IPS-NIHi7 (cell line): ENCODE measurements around the gene DPYSL4.
"Not testable (repeated sequence)": the region's sequence is repeated elsewhere in the genome, so short reads cannot be mapped to it uniquely, and the experiment has no call there.

Source experiments
- DNase-seq: peaks from one replicate; pipeline ENCODE4 v3.0.0; 2012; ENCODE audit warnings: mixed read lengths; ENCODE audit errors: extremely low spot score

DPYSL4 gene

GRCh38 chr10:132206806-132207535 lies 20.2 kb downstream of the DPYSL4 start:
- DNase-seq: no peak

GRCh38 chr10:132207536-132208461 lies 21.1 kb downstream of the DPYSL4 start:
- DNase-seq: no peak

- no peak for DNase-seq
These were observed 21.8 kb downstream of the DPYSL4 start for GRCh38 chr10:132208462-132209050.

GRCh38 chr10:132209130-132209529 lies 22.4 kb downstream of the DPYSL4 start:
- no peak for DNase-seq

GRCh38 chr10:132209978-132210530 lies 23.3 kb downstream of the DPYSL4 start:
- DNase-seq: no peak

GRCh38 chr10:132210766-132211165 lies 24.0 kb downstream of the DPYSL4 start:
- DNase-seq: no peak

- no peak for DNase-seq
These were observed 24.5 kb downstream of the DPYSL4 start for GRCh38 chr10:132211246-132211645.

- no peak for DNase-seq
These were observed 26.1 kb downstream of the DPYSL4 start for GRCh38 chr10:132212816-132213215.

GRCh38 chr10:132213917-132214316 lies 27.2 kb downstream of the DPYSL4 start:
- DNase-seq: no peak

GRCh38 chr10:132216441-132216840 lies 29.7 kb downstream of the DPYSL4 start:
- DNase-seq: not testable (repeated sequence)

GRCh38 chr10:132219486-132219885 lies 32.7 kb downstream of the DPYSL4 start:
- peak; percentile 43 for DNase-seq

- DNase-seq: no peak
These were observed 33.3 kb downstream of the DPYSL4 start for GRCh38 chr10:132220061-132220460.

- not testable (repeated sequence) for DNase-seq
These were observed 34.2 kb downstream of the DPYSL4 start for GRCh38 chr10:132220996-132221395.

- no peak for DNase-seq
These were observed 36.0 kb downstream of the DPYSL4 start for GRCh38 chr10:132222726-132223125.

GRCh38 chr10:132223156-132223590 lies 36.4 kb downstream of the DPYSL4 start:
- DNase-seq: peak; percentile 96

- no peak for DNase-seq
These were observed 37.0 kb downstream of the DPYSL4 start for GRCh38 chr10:132223611-132224342.

- DNase-seq: no peak
These were observed 37.8 kb downstream of the DPYSL4 start for GRCh38 chr10:132224343-132225072.

GRCh38 chr10:132225073-132225848 lies 38.5 kb downstream of the DPYSL4 start:
- DNase-seq: no peak

- DNase-seq: no peak
These were observed 39.1 kb downstream of the DPYSL4 start for GRCh38 chr10:132225849-132226205.
